SK-N-SH treated with all-trans-retinoic acid at 6 μM for 48 hours (cell line): Measurements from ENCODE around the gene PRELID3B.

Experiments used
- ESRRG ChIP-seq: fragments of 250-450 bp; sonication (Bioruptor Pico); IDR thresholded peaks from 2 replicates; pipeline ENCODE4 v1.6.1; 2021; ENCODE audit warnings: mild to moderate bottlenecking
- ISL1 ChIP-seq: fragments of 250-450 bp; sonication (Bioruptor Pico); IDR thresholded peaks from 2 replicates; pipeline ENCODE4 v2.1.2; 2022; ENCODE audit warnings: mild to moderate bottlenecking, moderate library complexity
- POU6F1 ChIP-seq: fragments of 250-450 bp; sonication (Bioruptor Pico); IDR thresholded peaks from 2 replicates; pipeline ENCODE4 v1.8.0; 2021; ENCODE audit warnings: low read depth, mild to moderate bottlenecking, moderate library complexity, borderline replicate concordance
- ZFP30 ChIP-seq: fragments of 450-650 bp; formaldehyde crosslinking; IDR thresholded peaks from 2 replicates; pipeline ENCODE4 v1.5.0; 2022; ENCODE audit warnings: mild to moderate bottlenecking, moderate library complexity

GRCh38 chr20:59004493-59004762 lies 38.2 kb downstream of the PRELID3B start:
- TF ChIP-seq ZFP30 (CRISPR knock-in tag) = no peak
- no peak for TF ChIP-seq ISL1 (CRISPR knock-in tag)
- no peak for TF ChIP-seq ESRRG
- TF ChIP-seq POU6F1 (CRISPR knock-in tag) = no peak
